GM12865 (cell line): Measurements from ENCODE around the gene ZNF778.
A peak's percentile ranks its signal among the peaks of the same experiment; 100 is the strongest.

Source experiments
- DNase-seq: peaks from one replicate; pipeline ENCODE4 v3.0.0; 2010; ENCODE audit warnings: low read depth
- H3K4me3 ChIP-seq: 2 replicates; pipeline ENCODE4 v1.5.1; 2011; ENCODE audit warnings: mild to moderate bottlenecking, low read depth, low read length, control low read depth
- TF ChIP-seq, protein P1 (sequence below): IDR thresholded peaks from 2 replicates; pipeline ENCODE4 v1.5.1; 2011; ENCODE audit warnings: low read length, control low read depth, low read depth, inconsistent platforms; ENCODE audit not compliant: insufficient read depth; ENCODE audit errors: missing control alignments

ZNF778 gene

GRCh38 chr16:89217388-89218191 lies at the start of gene ZNF778:
Gene ZNF778 (plus strand): TSS chr16:89217703. CDS start chr16:89221128, 3,425 bp downstream.
- TF ChIP-seq, protein P1, sequence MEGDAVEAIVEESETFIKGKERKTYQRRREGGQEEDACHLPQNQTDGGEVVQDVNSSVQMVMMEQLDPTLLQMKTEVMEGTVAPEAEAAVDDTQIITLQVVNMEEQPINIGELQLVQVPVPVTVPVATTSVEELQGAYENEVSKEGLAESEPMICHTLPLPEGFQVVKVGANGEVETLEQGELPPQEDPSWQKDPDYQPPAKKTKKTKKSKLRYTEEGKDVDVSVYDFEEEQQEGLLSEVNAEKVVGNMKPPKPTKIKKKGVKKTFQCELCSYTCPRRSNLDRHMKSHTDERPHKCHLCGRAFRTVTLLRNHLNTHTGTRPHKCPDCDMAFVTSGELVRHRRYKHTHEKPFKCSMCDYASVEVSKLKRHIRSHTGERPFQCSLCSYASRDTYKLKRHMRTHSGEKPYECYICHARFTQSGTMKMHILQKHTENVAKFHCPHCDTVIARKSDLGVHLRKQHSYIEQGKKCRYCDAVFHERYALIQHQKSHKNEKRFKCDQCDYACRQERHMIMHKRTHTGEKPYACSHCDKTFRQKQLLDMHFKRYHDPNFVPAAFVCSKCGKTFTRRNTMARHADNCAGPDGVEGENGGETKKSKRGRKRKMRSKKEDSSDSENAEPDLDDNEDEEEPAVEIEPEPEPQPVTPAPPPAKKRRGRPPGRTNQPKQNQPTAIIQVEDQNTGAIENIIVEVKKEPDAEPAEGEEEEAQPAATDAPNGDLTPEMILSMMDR, result no peak
- peak within 1 kb of the TSS; percentile 73 for H3K4me3 ChIP-seq
- peak; percentile 86 for DNase-seq

- DNase-seq, result no peak
- TF ChIP-seq, protein P1, result no peak
- no peak overlapping the region for H3K4me3 ChIP-seq
Observed at GRCh38 chr16:89168381-89169189, 48.9 kb upstream of the ZNF778 start.

- no peak for DNase-seq
Observed at GRCh38 chr16:89169778-89170177, 47.7 kb upstream of the ZNF778 start.

GRCh38 chr16:89170346-89171215 lies 46.9 kb upstream of the ZNF778 start:
- peak overlapping the region; percentile 29 for H3K4me3 ChIP-seq
- TF ChIP-seq, protein P1, result no peak
- no peak for DNase-seq

More at GRCh38 chr16:89169778-89170177, 47.7 kb upstream of the ZNF778 start:
- no peak overlapping the region for H3K4me3 ChIP-seq
- TF ChIP-seq, protein P1, result no peak

- TF ChIP-seq, protein P1, result no peak
- DNase-seq, result peak; percentile 98
- H3K4me3 ChIP-seq, result peak within 1 kb of the TSS; percentile 29
Observed at GRCh38 chr16:89171216-89172170, 46.0 kb upstream of the ZNF778 start, which contains the start of gene CDH15. Gene CDH15 (plus strand): TSS chr16:89171748. CDS start chr16:89171832, 84 bp downstream.

DNA sequence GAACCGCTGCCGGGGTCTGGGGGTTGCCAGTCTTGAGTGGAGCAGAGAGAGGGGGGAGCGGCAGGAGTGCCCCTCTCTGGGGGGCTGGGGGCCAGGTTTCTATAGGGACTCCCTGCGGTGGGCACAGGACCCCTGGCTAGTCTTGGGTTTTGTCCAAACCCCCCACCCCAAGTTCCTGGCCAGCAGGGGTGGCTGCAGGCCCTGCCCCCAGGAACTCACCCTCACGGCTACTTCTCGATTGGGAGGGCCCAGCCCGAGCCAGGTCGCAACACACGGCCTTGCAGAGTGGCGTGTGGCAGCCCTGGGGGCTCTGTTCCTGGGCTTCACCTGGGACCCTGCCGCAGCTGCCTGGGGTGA lies 45.4 kb upstream of the ZNF778 start:
- no peak for DNase-seq
- no peak overlapping the region for H3K4me3 ChIP-seq
- TF ChIP-seq, protein P1, result no peak
